Osteoblast (primary cell): ENCODE data around the gene NTNG2. TPM values are rescaled to one million over a fixed set of nuclear protein-coding genes. Genes with fewer than 3 reads are reported as not detected.

Source experiments
- DNase-seq: peaks from one replicate; pipeline ENCODE4 v3.0.0; 2011; ENCODE audit warnings: low spot score, mixed read lengths; ENCODE audit not compliant: insufficient read length; ENCODE audit errors: missing footprints
- H2AFZ ChIP-seq: 2 replicates; pipeline ENCODE4 v1.6.0; 2011; ENCODE audit warnings: mild to moderate bottlenecking, low read length
- H3K27ac ChIP-seq: 2 replicates; pipeline ENCODE4 v1.5.1; 2011; ENCODE audit warnings: mild to moderate bottlenecking, low read depth, low read length, moderate library complexity
- H3K27me3 ChIP-seq: 2 replicates; pipeline ENCODE4 v1.6.0; 2012; ENCODE audit warnings: mild to moderate bottlenecking, control low read depth, inconsistent platforms, low read length, moderate library complexity; ENCODE audit not compliant: insufficient read depth
- H3K36me3 ChIP-seq: 2 replicates; pipeline ENCODE4 v1.5.1; 2011; ENCODE audit warnings: mild to moderate bottlenecking, low read length, control low read depth, moderate library complexity; ENCODE audit not compliant: insufficient read depth
- H3K4me1 ChIP-seq: 2 replicates; pipeline ENCODE4 v1.5.1; 2011; ENCODE audit warnings: mild to moderate bottlenecking, low read length, control low read depth, moderate library complexity; ENCODE audit not compliant: insufficient read depth
- H3K4me2 ChIP-seq: 2 replicates; pipeline ENCODE4 v1.6.0; 2011; ENCODE audit warnings: mild to moderate bottlenecking, low read length; ENCODE audit not compliant: insufficient read depth
- H3K4me3 ChIP-seq: fragments of 200-600 bp; sonication (generic); 3 replicates; pipeline ENCODE4 v1.5.1; 2012; ENCODE audit warnings: mild to moderate bottlenecking, low read length, inconsistent platforms; ENCODE audit not compliant: insufficient read depth
- H3K79me2 ChIP-seq: 2 replicates; pipeline ENCODE4 v1.6.0; 2012; ENCODE audit warnings: mild to moderate bottlenecking, low read length, control low read depth, inconsistent platforms; ENCODE audit not compliant: insufficient read depth
- H3K9me3 ChIP-seq: 2 replicates; pipeline ENCODE4 v1.5.1; 2011; ENCODE audit warnings: low read depth, low read length, control low read depth
- H4K20me1 ChIP-seq: 2 replicates; pipeline ENCODE4 v1.6.0; 2012; ENCODE audit warnings: mild to moderate bottlenecking, low read length, control low read depth; ENCODE audit not compliant: insufficient read depth
- CTCF ChIP-seq: IDR thresholded peaks from 2 replicates; pipeline ENCODE4 v1.5.1; 2011; ENCODE audit warnings: mild to moderate bottlenecking, low read depth, low read length, moderate library complexity; ENCODE audit errors: extremely low read depth
- total RNA-seq: library from RNA; depleted of rRNA; stranded (reverse); fragments of >200 nt; gene quantifications from 2 replicates; pipeline ENCODE4 v1.2.3, GENCODE V29; 2012

The NTNG2 gene
- total RNA-seq, 1 donor, result 9.4 TPM

GRCh38 chr9:132156262-132156661 is 5.6 kb upstream of the NTNG2 start:
- peak; percentile 41 for DNase-seq
- Histone ChIP-seq H3K36me3 (no peaks in the 10 kb centered on the region), H3K79me2 (no peaks in the 10 kb centered on the region), H3K4me2 (no peak overlapping the region), H4K20me1 (no peaks in the 10 kb centered on the region), H3K4me3 (no peak overlapping the region), H3K4me1 (peaks cover 3% of the 10 kb centered on the region), H3K27ac (no peak overlapping the region), H3K27me3 (peaks cover 76% of the 10 kb centered on the region), H2AFZ (no peak overlapping the region), H3K9me3 (no peaks in the 10 kb centered on the region)
- TF ChIP-seq CTCF, result no peak

GRCh38 chr9:132157347-132158116 is 4.3 kb upstream of the NTNG2 start:
- peaks cover 5% of the 10 kb centered on the region for H3K4me1 ChIP-seq
- peaks cover 70% of the 10 kb centered on the region for H3K27me3 ChIP-seq

GRCh38 chr9:132160802-132161742 is 786 bp upstream of the NTNG2 start:
- Histone ChIP-seq H2AFZ (peak overlapping the region; percentile 78), H4K20me1 (peaks cover 19% of the 10 kb centered on the region), H3K4me2 (peak overlapping the region; percentile 81), H3K4me1 (peaks cover 10% of the 10 kb centered on the region), H3K79me2 (no peaks in the 10 kb centered on the region), H3K27me3 (peaks cover 76% of the 10 kb centered on the region), H3K27ac (no peak overlapping the region), H3K36me3 (no peaks in the 10 kb centered on the region), H3K9me3 (no peaks in the 10 kb centered on the region), H3K4me3 (peak overlapping the region; percentile 78)
- peak; percentile 97 for DNase-seq
- no peak for TF ChIP-seq CTCF

More at GRCh38 chr9:132157347-132158116, 4.3 kb upstream of the NTNG2 start:
- Histone ChIP-seq H3K4me2 (no peak overlapping the region), H3K36me3 (no peaks in the 10 kb centered on the region), H3K4me3 (no peak overlapping the region), H4K20me1 (no peaks in the 10 kb centered on the region), H3K27ac (no peak overlapping the region), H3K79me2 (no peaks in the 10 kb centered on the region), H3K9me3 (no peaks in the 10 kb centered on the region), H2AFZ (no peak overlapping the region)
- no peak for TF ChIP-seq CTCF
- DNase-seq, result peak; percentile 71
